ENCODE results near the gene MYOT. TPM values are rescaled to one million over a fixed set of nuclear protein-coding genes. Genes with fewer than 3 reads are reported as not detected.
A peak's percentile ranks its signal among the peaks of the same experiment; 100 is the strongest.

The MYOT gene
- total RNA-seq, 4 donors from 2014 or later = 99.0 to 801 (median 294) TPM

- peaks cover 23 to 43% of the 10 kb centered on the region in 2 donors for H3K4me1 ChIP-seq
- H3K36me3 ChIP-seq = peaks cover 0 to 14% of the 10 kb centered on the region in 2 donors
- no peak for DNase-seq
- peak overlapping the region; percentile 48 to 68 (median 54) for H3K4me3 ChIP-seq
- in situ Hi-C loops (cut with MboI; ENCODE audit: low sequenced_read_pairs in 4 of 4) (no loop called here), intact Hi-C loops (cut with DNase I; ENCODE audit: low total_unique reads) (no loop called here)
- no peaks in the 10 kb centered on the region for H3K27me3 ChIP-seq
- H3K27ac ChIP-seq = peak overlapping the region; percentile 87 to 97 (median 90)
- ATAC-seq = peak; percentile 51 to 71
- no peak for TF ChIP-seq CTCF (IDR thresholded peaks at IDR 0.05 in 4 of 5, conservative IDR thresholded peaks at IDR 0.05 in 1 of 5)
- peak in 1 of 2 donors; percentile 70 for TF ChIP-seq POLR2A (IDR thresholded peaks at IDR 0.05)
- no peaks in the 10 kb centered on the region for H3K9me3 ChIP-seq
These were observed 3.9 kb downstream of the MYOT start for GRCh38 chr5:137871571-137871970.

GRCh38 chr5:137872466-137872865 lies 4.8 kb downstream of the MYOT start:
- intact Hi-C loops (cut with DNase I; ENCODE audit: low total_unique reads) (no loop called here), in situ Hi-C loops (cut with MboI; ENCODE audit: low sequenced_read_pairs in 4 of 4) (no loop called here)

GRCh38 chr5:137876101-137876500 lies 8.4 kb downstream of the MYOT start:
- DNase-seq (no peak), ATAC-seq (no peak)
- Histone ChIP-seq H3K4me3 (no peak overlapping the region), H3K9me3 (no peaks in the 10 kb centered on the region), H3K36me3 (peaks cover 0 to 30% of the 10 kb centered on the region in 2 donors), H3K27me3 (no peaks in the 10 kb centered on the region), H3K4me1 (peaks cover 44 to 63% of the 10 kb centered on the region in 2 donors), H3K27ac (peak overlapping the region; percentile 87 to 97 (median 90))
- intact Hi-C loops (cut with DNase I; ENCODE audit: low total_unique reads) = no loop called here
- in situ Hi-C loops (cut with MboI; ENCODE audit: low sequenced_read_pairs in 4 of 4) = loop anchor here in 1 of 4 donors (5.0 kb wide), 1 partner anchor 39 kb away; no protein-coding TSS in a partner anchor
- TF ChIP-seq POLR2A (IDR thresholded peaks at IDR 0.05) (no peak), CTCF (IDR thresholded peaks at IDR 0.05 in 4 of 5, conservative IDR thresholded peaks at IDR 0.05 in 1 of 5) (no peak)

More at GRCh38 chr5:137872466-137872865, 4.8 kb downstream of the MYOT start:
- Histone ChIP-seq H3K27me3 (no peaks in the 10 kb centered on the region), H3K27ac (peak overlapping the region; percentile 87 to 97 (median 90)), H3K36me3 (peaks cover 0 to 20% of the 10 kb centered on the region in 2 donors), H3K9me3 (no peaks in the 10 kb centered on the region), H3K4me1 (peaks cover 23 to 40% of the 10 kb centered on the region in 2 donors), H3K4me3 (peak overlapping the region; percentile 48 to 68 (median 54))
- ATAC-seq (no peak), DNase-seq (no peak)
- TF ChIP-seq CTCF (IDR thresholded peaks at IDR 0.05 in 4 of 5, conservative IDR thresholded peaks at IDR 0.05 in 1 of 5) = no peak
- peak in 1 of 2 donors; percentile 27 for TF ChIP-seq POLR2A (IDR thresholded peaks at IDR 0.05)

GRCh38 chr5:137880313-137880712 lies 12.7 kb downstream of the MYOT start:
- TF ChIP-seq CTCF (IDR thresholded peaks at IDR 0.05 in 4 of 5, conservative IDR thresholded peaks at IDR 0.05 in 1 of 5) (no peak), POLR2A (IDR thresholded peaks at IDR 0.05) (peak; percentile 13 to 72)
- Histone ChIP-seq H3K36me3 (peaks cover 0 to 68% of the 10 kb centered on the region in 2 donors), H3K4me1 (peaks cover 51 to 84% of the 10 kb centered on the region in 2 donors), H3K9me3 (no peaks in the 10 kb centered on the region), H3K4me3 (peak overlapping the region in 2 of 4 donors; percentile 4 to 25), H3K27me3 (no peaks in the 10 kb centered on the region), H3K27ac (peak overlapping the region; percentile 87 to 97 (median 90))
- in situ Hi-C loops (cut with MboI; ENCODE audit: low sequenced_read_pairs in 4 of 4) (loop anchor here in 1 of 4 donors (10.0 kb wide), 1 partner anchor 46 kb away; no protein-coding TSS in a partner anchor), intact Hi-C loops (cut with DNase I; ENCODE audit: low total_unique reads) (loop anchor here (2.0 kb wide), 1 partner anchor 44 kb away; no protein-coding TSS in a partner anchor)
- DNase-seq (peak; percentile 57 to 59), ATAC-seq (peak; percentile 94 to 96)

Measured in gastrocnemius medialis (tissue), 4 donors.